Measurements from ENCODE around the gene GARNL3. TPM values are rescaled to one million over a fixed set of nuclear protein-coding genes. Genes with fewer than 3 reads are reported as not detected.
A peak's percentile ranks its signal among the peaks of the same experiment; 100 is the strongest.

Gene GARNL3
- polyA plus RNA-seq, 1 experiment, result 2.2 TPM

DNA sequence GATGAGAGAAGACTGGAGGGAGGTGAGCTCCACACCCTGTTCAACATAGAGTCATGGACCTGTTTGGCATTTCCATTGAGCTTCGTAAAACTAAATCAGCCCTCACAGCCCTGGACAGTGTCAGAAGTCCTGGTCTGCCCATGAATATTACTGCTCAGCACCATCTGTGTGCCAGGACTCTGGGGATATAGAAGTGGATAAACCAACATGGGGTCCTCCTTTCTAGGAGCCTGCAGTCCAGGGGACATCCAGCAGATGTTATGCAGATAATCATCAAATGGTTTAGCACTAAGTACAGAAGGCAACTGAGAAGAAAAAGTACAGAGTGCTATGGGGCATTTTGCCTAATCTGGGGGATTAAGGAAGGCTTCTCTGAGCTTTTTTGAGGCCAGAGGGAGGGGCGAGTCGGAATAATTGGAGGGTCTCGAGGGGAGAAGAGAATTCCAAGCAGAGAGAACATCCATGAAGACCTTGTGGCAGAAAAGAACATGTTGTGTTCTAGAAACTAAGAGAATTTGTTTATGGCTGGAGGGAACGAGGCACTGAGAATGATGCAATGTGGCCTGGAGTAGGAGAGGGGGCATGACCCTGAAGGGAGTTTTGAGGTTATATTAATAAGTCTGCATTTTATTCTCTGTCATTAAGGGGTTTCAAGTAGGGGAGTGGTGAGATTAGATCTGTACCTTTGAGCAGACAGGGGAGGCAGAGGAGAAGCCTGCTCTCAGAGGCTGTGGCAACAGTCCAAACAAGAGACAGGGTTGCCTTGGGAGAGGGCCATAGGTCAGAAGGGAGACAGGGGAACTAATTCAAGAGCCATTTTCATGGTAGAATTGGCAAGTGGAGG is 68.9 kb downstream of the GARNL3 start:
- no peak for DNase-seq (ENCODE audit: low read depth)

DNA sequence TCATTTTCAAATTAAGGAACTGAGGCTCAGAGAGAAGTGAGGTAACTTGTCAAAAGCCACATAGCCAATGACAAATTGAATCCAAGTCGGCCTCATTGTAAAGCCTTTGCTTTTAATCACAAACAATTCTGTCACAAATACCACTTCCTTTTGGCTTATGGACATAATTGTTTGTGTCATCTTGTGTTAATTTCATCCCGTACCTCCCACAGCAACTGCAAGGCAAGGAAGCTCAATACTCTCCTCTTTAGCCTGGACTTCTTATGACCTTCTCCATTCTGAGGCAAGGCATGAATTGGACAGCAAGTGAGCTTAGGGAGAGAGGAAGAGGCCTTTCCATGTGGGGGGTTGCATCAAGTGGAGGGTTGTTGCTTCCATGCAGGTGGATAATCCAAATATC is 70.2 kb downstream of the GARNL3 start:
- ChIA-PET POLR2A (no interaction called here), CTCF (no interaction called here)
- TF ChIP-seq, protein P1, sequence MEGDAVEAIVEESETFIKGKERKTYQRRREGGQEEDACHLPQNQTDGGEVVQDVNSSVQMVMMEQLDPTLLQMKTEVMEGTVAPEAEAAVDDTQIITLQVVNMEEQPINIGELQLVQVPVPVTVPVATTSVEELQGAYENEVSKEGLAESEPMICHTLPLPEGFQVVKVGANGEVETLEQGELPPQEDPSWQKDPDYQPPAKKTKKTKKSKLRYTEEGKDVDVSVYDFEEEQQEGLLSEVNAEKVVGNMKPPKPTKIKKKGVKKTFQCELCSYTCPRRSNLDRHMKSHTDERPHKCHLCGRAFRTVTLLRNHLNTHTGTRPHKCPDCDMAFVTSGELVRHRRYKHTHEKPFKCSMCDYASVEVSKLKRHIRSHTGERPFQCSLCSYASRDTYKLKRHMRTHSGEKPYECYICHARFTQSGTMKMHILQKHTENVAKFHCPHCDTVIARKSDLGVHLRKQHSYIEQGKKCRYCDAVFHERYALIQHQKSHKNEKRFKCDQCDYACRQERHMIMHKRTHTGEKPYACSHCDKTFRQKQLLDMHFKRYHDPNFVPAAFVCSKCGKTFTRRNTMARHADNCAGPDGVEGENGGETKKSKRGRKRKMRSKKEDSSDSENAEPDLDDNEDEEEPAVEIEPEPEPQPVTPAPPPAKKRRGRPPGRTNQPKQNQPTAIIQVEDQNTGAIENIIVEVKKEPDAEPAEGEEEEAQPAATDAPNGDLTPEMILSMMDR (IDR thresholded peaks at IDR 0.05; ENCODE audit: insufficient read depth, low read depth, low read length), result no peak
- Histone ChIP-seq H3K36me3 (ENCODE audit: control insufficient read depth, insufficient read depth, low read length) (no peaks in the 10 kb centered on the region), H3K4me3 (ENCODE audit: low read depth, low read length) (no peak overlapping the region), H3K27me3 (ENCODE audit: control insufficient read depth, insufficient read depth, low read length) (no peaks in the 10 kb centered on the region)
- DNase-seq (ENCODE audit: low read depth), result no peak

More for the DNA sequence above, 68.9 kb downstream of the GARNL3 start:
- Histone ChIP-seq H3K36me3 (ENCODE audit: control insufficient read depth, insufficient read depth, low read length) (no peaks in the 10 kb centered on the region), H3K27me3 (ENCODE audit: control insufficient read depth, insufficient read depth, low read length) (no peaks in the 10 kb centered on the region), H3K4me3 (ENCODE audit: low read depth, low read length) (no peak overlapping the region)
- CTCF ChIA-PET, result interaction anchor here (1.6 to 3.2 kb wide), 2 partner anchors 12 to 124 kb away, joined by 4 to 9 read pairs; no protein-coding TSS in a partner anchor
- POLR2A ChIA-PET, result no interaction called here
- TF ChIP-seq, protein P1 (IDR thresholded peaks at IDR 0.05; ENCODE audit: insufficient read depth, low read depth, low read length), result no peak

DNA sequence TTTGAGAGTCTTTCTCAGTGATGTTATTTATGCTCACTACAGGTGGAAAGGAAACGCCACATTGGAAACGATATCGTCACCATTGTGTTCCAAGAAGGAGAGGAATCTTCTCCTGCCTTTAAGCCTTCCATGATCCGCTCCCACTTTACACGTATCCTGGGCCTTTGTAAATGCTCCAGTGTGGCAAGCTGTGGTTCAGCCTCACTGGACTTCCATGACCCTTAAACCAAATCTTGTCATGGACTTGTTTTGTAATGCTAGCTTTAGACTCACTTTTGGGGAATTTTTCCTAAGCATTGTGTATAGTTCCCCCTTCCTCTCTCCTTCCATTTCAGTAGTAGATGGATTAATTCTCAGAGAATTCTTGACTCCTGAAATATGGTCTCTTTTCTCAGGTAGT is 71.5 kb downstream of the GARNL3 start:
- H3K4me3 ChIP-seq (ENCODE audit: low read depth, low read length), result no peak overlapping the region
- no peak for DNase-seq (ENCODE audit: low read depth)
- ChIA-PET CTCF (interaction anchor here (1.4 kb wide), 1 partner anchor 34 kb away, joined by 4 read pairs; no protein-coding TSS in a partner anchor), POLR2A (no interaction called here)
- TF ChIP-seq, protein P1 (IDR thresholded peaks at IDR 0.05; ENCODE audit: insufficient read depth, low read depth, low read length), result no peak
- no peaks in the 10 kb centered on the region for H3K36me3 ChIP-seq (ENCODE audit: control insufficient read depth, insufficient read depth, low read length)
- H3K27me3 ChIP-seq (ENCODE audit: control insufficient read depth, insufficient read depth, low read length), result no peaks in the 10 kb centered on the region

DNA sequence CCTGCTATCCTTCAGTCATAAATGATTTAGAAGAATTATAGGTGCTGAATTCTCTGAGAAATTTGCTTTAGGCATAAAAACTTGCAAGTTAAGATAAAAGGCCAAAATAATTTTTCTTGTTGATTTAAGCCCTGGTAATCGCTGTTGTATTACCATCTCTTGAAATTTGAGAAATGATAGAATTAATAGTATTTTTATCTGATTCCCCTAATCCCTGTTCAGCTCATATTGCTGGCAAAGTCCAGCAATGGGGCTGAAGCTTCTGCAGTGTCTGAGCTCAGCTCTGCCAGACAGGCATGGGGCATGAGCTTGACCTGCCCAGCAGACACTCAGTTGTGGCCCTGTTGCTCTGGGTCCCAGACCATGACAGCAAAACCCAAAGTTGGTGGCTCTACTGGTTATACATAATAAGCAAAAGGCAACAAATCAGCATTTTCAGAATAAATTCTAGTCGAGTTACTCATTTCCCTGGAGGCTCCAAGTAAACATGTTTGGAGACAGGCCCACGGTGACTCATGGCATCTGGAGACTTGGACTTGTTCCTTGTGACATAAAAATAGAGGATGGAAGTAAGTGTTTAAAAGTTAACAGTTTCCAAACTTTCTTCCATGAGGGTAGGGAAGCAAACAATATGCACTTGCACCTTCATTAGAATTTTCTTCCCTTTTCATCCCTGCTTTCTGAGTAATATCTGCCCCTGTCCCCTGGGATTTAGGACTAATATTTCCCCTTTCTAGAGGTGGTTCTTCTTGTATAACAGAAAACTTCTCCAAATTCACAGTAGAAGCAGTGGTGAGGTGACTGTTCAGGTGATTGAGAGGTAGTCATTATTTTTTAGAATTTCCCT is 72.2 kb downstream of the GARNL3 start:
- ChIA-PET CTCF (interaction anchor here (0.8 to 1.4 kb wide), 2 partner anchors 25 to 34 kb away, joined by 3 to 4 read pairs; no protein-coding TSS in a partner anchor), POLR2A (no interaction called here)
- H3K4me3 ChIP-seq (ENCODE audit: low read depth, low read length), result no peak overlapping the region
- H3K36me3 ChIP-seq (ENCODE audit: control insufficient read depth, insufficient read depth, low read length), result no peaks in the 10 kb centered on the region
- no peaks in the 10 kb centered on the region for H3K27me3 ChIP-seq (ENCODE audit: control insufficient read depth, insufficient read depth, low read length)
- TF ChIP-seq, protein P1 (IDR thresholded peaks at IDR 0.05; ENCODE audit: insufficient read depth, low read depth, low read length), result no peak
- DNase-seq (ENCODE audit: low read depth), result peak; percentile 92

DNA sequence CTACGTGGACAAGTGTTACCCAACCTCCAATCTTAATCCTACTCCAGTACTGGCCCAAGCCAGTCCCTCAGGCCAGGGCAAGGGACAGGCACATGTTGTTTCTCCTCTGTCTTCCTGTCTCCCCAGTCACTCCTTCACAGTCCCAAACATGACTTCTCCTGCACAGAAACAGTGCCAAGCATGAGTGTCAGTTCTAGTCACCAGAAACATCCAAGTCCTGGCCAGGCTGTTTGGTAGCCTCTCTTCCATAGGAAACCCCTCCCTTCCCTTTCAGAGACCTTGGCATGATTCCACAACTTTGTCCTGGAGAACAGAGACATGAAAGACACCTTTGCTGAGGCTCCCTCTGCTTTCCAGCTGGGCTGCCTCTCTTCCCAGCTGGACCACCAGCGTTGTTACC is 76.1 kb downstream of the GARNL3 start:
- TF ChIP-seq, protein P1 (IDR thresholded peaks at IDR 0.05; ENCODE audit: insufficient read depth, low read depth, low read length), result no peak
- CTCF ChIA-PET, result interaction anchor here (1.0 kb wide), 1 partner anchor 21 kb away, joined by 3 read pairs; no protein-coding TSS in a partner anchor
- DNase-seq (ENCODE audit: low read depth), result no peak

More for the DNA sequence above, 76.1 kb downstream of the GARNL3 start:
- POLR2A ChIA-PET, result no interaction called here
- Histone ChIP-seq H3K4me3 (ENCODE audit: low read depth, low read length) (no peak overlapping the region), H3K27me3 (ENCODE audit: control insufficient read depth, insufficient read depth, low read length) (no peaks in the 10 kb centered on the region), H3K36me3 (ENCODE audit: control insufficient read depth, insufficient read depth, low read length) (no peaks in the 10 kb centered on the region)

Data from BJ (cell line).